GM10266 (cell line): ENCODE results near the gene TTC5.

Experiments
- DNase-seq: peaks from one replicate; pipeline ENCODE4 v3.0.0; 2012; ENCODE audit errors: extremely low spot score
- CTCF ChIP-seq: IDR thresholded peaks from 2 replicates; pipeline ENCODE4 v1.5.1; 2012; ENCODE audit warnings: mild to moderate bottlenecking, low read depth; ENCODE audit not compliant: control insufficient read depth, insufficient read depth; ENCODE audit errors: missing control alignments

The TTC5 gene

DNA sequence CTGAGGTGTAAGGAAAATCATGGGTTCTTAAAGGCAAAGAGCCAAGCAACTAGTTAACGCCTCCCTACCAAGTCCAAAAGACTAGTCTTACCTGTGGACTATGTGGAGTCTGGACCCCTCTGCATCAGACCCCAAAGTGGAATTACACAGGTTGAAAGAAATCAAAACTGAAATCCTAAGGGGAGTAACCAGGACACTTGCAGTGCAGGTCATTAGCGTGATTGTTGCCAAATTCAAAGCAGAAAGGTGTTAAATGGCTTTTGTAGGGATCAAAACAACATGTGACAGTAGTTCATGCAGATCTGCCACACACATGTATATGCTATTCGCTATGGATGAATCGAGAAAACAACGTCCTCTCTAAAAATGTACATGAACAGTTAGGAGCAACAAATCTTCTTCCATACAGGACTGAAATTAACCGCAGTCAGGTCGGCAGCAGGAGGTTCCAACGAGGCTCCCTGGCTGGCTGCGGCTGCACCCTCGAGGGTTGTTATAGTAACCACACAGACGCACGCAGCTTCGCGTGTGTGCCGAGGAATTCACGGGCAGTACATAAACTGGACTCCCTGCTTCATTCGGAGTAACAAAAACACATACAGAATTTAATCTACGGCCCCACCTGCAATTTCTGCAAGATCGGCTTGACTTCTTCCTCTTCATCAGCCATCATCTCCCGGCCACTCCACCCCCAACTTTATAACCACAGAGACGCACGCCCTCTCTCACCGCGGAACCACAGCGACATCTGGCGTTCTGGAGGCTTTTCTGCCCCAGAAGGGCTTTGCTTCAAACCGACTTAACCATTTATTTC, at the start of gene TTC5:
Gene TTC5 (minus strand): TSS at position 687 of the 814 bp plus-strand sequence. CDS start 14 bp downstream, at position 673.
- TF ChIP-seq CTCF: peak; percentile 96
- DNase-seq: peak; percentile 88

- DNase-seq: no peak
- TF ChIP-seq CTCF: peak; percentile 30
Observed at GRCh38 chr14:20350860-20351259, 45.1 kb upstream of the TTC5 start.

DNA sequence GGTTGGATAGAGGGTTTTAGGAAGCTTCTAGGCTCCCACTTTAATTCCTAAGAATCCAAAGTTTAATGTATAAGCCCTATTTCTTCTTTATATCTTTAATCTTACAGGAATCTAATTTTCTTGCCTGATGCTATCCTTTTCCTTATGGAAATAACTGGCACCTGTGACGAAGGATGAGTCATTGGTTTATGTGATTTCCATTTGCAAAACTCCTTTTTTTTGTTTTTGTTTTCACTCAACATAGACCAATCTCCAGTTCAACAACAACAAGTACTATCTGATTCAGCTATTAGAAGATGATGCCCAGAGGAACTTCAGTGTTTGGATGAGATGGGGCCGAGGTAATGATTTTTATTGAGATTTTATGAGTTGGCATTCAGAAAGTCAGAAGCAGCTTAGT, 44.5 kb upstream of the TTC5 start:
- no peak for TF ChIP-seq CTCF
- DNase-seq: no peak

GRCh38 chr14:20347747-20348146, 42.0 kb upstream of the TTC5 start:
- no peak for TF ChIP-seq CTCF
- no peak for DNase-seq

- TF ChIP-seq CTCF: no peak
Observed at GRCh38 chr14:20346713-20347112, 41.0 kb upstream of the TTC5 start.

DNA sequence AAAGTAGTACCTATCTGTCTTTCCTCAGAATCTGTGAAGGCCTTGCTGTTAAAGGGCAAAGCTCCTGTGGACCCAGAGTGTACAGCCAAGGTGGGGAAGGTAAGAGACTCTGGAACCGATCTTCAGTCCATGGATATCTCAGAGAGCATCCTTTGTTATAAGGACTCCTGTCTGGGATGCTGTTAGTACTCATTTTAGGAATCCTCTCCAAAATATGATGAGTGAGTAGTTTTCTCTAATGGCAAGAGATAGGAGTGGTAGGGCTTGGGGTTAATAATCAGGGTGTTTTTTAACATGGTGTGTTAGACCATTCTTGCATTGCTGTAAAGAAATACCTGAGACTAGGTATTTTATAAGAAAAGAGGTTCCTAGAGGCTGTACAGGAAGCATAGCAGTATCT, 39.6 kb upstream of the TTC5 start:
- no peak for TF ChIP-seq CTCF
- DNase-seq: no peak

More at GRCh38 chr14:20346713-20347112, 41.0 kb upstream of the TTC5 start:
- no peak for DNase-seq

DNA sequence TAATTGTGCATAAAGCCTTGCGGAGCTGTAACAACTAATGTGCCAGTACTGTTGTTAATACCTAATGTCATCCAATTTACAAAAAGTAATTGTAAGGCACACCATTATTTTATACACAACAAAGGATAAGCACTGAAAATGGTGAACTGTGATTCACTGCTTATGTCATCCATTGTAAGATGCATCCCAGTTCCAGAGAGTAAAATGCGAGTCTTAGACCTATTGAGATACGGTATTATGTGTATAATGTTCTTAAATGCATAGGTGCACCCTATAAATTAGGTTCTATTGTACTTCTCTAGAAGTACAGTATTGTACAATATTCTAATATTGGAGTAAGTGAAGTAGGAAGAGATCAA, 38.1 kb upstream of the TTC5 start:
- no peak for DNase-seq
- no peak for TF ChIP-seq CTCF
